HG02840 (cell line): ENCODE measurements around the gene WNT4.

Experiments used
- ATAC-seq: cut with Tn5 transposase; IDR thresholded peaks from one replicate; pipeline ENCODE4 v1.9.1; 2021; ENCODE audit warnings: mild to moderate bottlenecking, moderate library complexity, moderate number of reproducible peaks; ENCODE audit not compliant: unreplicated experiment, low FRiP score

Gene WNT4

DNA sequence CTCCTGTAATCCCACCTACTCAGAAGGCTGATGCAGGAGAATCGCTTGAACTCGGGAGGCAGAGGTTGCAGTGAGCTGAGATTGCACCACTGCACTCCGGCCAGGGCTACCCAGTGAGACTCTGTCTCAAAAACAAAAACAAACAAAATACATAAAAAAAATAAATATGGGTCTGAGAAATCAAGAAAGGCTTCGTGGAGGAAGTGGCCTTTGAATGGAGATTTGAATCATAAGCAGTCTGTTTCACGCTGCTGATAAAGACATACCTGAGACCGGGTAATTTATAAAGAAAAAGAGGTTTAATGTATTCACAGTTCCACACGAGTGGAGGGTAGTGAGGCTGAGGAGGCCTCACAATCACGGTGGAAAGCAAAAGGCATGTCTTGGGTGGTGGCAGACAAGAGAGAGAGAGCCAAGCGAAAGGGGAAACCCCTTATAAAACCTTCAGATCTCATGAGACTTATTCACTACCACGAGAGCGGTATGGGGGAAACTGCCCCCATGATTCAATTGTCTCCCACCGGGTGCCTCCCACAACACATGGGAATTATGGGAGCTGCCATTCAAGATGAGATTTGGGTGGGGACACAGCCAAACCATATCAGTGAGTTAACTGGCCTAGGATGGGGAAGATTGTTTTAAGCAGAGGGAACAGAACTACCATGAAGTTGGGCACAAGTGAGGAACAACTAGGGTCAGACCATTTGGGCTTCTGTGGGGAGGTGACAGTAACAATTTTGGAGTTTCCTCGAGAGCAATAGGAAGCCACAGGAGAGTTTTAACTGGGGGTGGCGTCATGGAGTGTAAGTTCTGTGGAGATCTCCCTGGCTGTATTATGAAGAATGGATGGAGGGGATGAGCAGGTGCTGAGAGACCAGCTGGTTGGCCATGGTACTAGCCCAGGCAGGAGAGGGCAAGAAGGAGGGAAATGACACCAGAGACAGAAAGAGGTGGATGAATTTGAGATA is 22.2 kb upstream of the WNT4 start:
- no peak for ATAC-seq

DNA sequence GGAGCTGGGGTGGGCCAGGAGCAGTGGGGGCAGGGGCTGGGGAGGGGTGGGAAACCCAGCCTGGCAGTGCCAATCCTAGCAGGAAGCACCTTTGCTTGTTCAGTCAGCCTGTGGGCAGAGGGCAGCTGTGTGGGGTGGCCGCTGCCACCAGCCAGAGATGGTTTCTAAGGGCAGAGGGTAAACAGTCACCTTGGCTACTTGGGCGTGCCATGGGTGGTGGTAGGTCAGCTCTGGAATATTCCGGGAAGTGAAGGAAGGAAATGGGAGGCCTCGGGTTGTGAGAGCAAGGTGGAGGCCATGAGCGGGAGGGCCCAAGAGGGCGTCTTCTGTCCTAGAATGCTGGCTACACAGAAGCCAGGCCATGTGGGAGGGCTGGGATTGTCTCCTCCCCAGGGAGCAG is 20.7 kb upstream of the WNT4 start:
- no peak for ATAC-seq

DNA sequence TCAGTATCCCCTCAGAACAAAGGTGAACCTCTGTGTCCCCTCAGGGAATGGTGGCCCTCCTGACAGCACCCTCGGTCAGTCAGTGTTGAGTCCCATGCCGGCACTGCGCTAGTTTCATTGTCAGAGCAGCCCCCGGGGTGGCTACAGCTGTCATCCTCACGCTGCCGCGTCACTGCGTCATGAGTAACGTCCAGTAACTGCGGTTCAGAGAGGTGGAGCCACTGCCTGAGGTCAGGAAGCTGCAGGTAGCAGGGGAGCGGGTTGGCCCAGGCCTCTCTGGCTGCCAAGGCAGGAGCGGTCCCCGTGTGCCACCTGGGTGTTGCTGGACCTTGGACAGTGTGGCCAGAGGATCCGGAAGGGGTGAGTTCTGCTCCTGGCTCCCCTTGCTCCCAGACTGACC is 20.2 kb upstream of the WNT4 start:
- no peak for ATAC-seq

GRCh38 chr1:22159891-22160290 is 17.0 kb upstream of the WNT4 start:
- ATAC-seq, result no peak

- ATAC-seq, result no peak
Observed at GRCh38 chr1:22158654-22159053, 15.8 kb upstream of the WNT4 start.

- ATAC-seq, result no peak
Observed at GRCh38 chr1:22157359-22157966, 14.6 kb upstream of the WNT4 start.

DNA sequence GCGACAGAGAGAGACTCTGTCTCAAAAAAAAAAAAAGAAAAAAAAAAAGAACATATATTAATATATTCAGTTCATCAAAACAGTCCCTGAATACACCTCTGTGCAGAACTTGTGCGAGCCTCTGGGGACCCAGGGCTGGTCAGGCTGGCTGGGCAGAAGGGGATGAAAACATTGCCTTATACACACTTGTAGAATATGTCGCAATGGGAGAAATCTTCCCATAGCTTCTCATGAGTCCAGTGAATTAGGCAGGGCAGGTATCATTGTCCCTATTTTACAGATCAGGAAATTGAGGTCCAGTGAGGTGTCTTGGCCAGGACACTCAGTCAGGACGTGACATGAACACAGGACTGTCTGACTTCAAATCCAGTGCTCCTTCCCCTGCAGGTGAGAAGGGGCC is 12.6 kb upstream of the WNT4 start:
- no peak for ATAC-seq

DNA sequence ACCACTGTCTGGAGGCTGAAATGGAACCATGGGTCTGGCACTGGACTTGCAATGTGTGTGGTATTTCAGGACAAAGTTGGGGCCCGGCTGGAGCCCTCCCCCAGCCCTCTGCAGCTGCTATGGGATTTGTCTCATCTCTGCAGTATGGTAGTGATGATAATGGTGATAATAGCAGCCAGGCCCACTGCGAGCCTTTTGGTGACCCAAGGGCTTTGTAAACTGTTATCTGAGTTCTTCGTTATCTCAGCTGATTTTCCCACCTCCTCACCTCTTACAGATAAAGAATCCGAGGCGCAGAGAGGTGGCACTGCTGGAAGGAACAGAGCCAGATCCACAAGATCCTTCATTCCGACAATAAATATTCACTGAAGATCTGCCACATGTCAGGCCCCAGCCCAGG is 11.7 kb upstream of the WNT4 start:
- ATAC-seq, result no peak

DNA sequence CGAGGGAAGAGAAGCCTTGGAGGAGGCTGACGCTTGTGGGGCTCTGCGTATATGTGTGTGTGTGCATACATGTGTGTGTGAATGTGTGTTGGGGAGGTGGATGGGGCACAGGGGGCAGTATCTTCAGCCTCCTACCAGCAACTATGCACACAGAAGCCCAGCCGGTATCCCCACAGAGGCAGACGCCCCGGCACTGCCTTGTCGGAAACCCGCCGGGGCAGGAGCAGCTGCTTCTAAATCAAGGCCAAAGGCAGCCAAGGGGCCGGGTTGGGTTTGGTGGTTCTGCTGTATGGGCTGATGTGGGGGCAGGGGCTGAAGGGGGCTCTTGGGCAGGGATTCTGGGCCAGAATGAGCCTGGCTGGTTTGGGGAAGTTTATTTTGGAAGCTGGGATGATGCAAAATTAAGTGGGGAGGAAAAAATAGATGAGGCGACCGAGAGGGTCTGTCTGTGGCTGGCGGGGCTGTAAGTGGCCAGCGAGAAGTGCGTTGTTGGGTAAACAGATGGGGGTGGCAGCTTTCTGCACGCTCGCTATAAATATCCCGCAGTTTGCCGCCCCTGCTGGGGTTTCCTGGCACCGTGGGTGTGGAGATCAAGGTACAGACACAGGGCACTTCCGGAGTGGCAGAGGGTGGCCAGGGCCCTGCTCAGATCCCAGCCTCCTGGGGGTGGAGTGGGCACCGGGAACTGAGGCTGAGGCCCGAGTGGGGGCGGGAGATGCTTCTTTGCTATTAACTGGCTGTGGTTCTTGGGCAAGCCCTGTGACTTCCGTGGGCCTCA is 11.0 kb upstream of the WNT4 start:
- ATAC-seq, result no peak

DNA sequence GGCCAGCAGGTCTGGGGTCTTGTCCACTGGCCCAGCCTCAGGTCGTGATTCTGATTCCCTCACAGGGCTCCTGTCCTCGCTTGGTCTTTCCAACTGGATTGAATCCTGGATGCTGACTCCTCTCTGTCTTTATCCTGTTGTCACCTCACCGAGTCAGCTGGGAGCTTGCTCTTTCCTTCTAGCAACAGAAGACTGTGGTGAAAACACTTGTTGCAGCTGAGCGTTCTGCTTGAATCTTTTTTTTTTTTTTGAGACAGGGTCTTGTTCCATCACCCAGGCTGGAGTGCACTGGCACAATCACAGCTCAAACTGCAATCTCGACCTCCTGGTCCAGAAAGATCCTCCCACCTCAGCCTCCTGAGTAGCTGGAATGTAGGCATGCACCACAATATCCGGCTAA is 8.0 kb upstream of the WNT4 start:
- ATAC-seq, result no peak

GRCh38 chr1:22142315-22143064 is 407 bp downstream of the WNT4 start:
- ATAC-seq, result no peak

DNA sequence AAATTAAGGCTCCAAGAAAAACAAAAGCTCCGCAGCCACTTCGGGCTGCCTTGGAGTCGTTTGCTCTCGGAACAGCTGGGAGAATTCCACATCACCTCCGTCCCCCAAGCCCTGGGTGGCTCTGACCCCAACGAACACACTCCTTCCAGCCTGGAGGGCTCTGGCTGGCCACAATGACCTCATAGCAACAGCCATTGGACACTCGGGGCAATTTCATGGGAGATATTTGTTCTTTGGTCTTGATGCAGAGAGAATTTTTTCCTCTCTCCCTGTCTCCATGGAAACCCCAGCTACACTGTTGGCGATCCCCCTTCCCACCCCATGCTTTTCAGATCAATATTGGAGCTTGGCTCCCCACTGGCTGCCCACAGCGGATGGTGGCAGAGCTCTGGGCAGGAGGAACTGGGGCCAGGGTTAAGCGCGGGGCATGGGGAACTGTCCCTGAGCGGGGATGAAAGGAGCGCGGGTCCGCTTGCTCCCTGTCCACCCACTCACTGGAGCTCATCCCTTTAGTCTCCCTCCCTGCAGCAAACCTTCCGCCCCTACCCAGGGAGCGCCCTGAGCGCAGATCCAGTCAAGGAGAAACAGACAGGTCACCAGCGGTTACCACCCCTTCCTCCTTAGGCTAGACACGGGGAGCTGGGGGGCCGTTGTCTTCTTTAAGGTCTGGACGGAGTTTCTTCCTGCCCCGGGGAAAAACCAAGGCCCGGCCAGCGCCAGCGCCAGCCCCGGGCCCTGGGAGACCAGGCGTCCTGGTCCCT is 1.2 kb downstream of the WNT4 start:
- no peak for ATAC-seq

- ATAC-seq, result no peak
Observed at GRCh38 chr1:22140694-22141093, 2.2 kb downstream of the WNT4 start.

GRCh38 chr1:22139817-22140216 is 3.1 kb downstream of the WNT4 start:
- no peak for ATAC-seq

- no peak for ATAC-seq
Observed at GRCh38 chr1:22139066-22139594, 3.8 kb downstream of the WNT4 start.

- no peak for ATAC-seq
Observed at GRCh38 chr1:22137004-22137720, 5.7 kb downstream of the WNT4 start.

- ATAC-seq, result no peak
Observed at GRCh38 chr1:22133931-22134324, 9.0 kb downstream of the WNT4 start.

- no peak for ATAC-seq
Observed at GRCh38 chr1:22133247-22133930, 9.5 kb downstream of the WNT4 start.
